MM.1S (cell line): ENCODE measurements around the gene RANBP10.

Experiments used
- DNase-seq: peaks from one replicate; pipeline ENCODE4 v3.0.0-alpha.2; 2015
- H2AFZ ChIP-seq: fragments of 300-600 bp; sonication (generic); 2 replicates; pipeline ENCODE4 v1.6.0; 2016; ENCODE audit warnings: antibody characterized with exemption, low read length
- H3F3A ChIP-seq: fragments of 300-600 bp; sonication (generic); 2 replicates; pipeline ENCODE4 v1.6.1; 2016; ENCODE audit warnings: mild to moderate bottlenecking, antibody characterized with exemption, low read length, moderate library complexity, mixed read lengths; ENCODE audit not compliant: insufficient read depth
- H3K27ac ChIP-seq: fragments of 300-600 bp; sonication (generic); 2 replicates; pipeline ENCODE4 v1.5.1; 2016; ENCODE audit warnings: mild to moderate bottlenecking, low read length
- H3K27me3 ChIP-seq: fragments of 300-600 bp; sonication (generic); replicated peaks from 2 replicates; pipeline ENCODE4 v1.6.0; 2016; ENCODE audit warnings: low read length; ENCODE audit not compliant: insufficient read depth
- H3K36me3 ChIP-seq: fragments of 300-600 bp; sonication (generic); replicated peaks from 2 replicates; pipeline ENCODE4 v1.6.1; 2016; ENCODE audit warnings: mild to moderate bottlenecking, low read length, mixed read lengths; ENCODE audit not compliant: insufficient read depth
- H3K4me1 ChIP-seq: fragments of 300-600 bp; sonication (generic); 2 replicates; pipeline ENCODE4 v1.6.1; 2016; ENCODE audit warnings: low read length, mixed read lengths
- H3K4me2 ChIP-seq: fragments of 300-600 bp; sonication (generic); 2 replicates; pipeline ENCODE4 v1.6.0; 2016; ENCODE audit warnings: low read depth, low read length
- H3K4me3 ChIP-seq: fragments of 300-600 bp; sonication (generic); 2 replicates; pipeline ENCODE4 v1.5.1; 2016; ENCODE audit warnings: low read length, mixed read lengths
- H3K79me2 ChIP-seq: fragments of 300-600 bp; sonication (generic); 2 replicates; pipeline ENCODE4 v1.6.1; 2016; ENCODE audit warnings: mixed run types, low read length, mixed read lengths
- H3K9ac ChIP-seq: fragments of 300-600 bp; sonication (generic); 2 replicates; pipeline ENCODE4 v1.6.1; 2016; ENCODE audit warnings: low read length, mixed read lengths
- H3K9me2 ChIP-seq: fragments of 300-600 bp; sonication (generic); replicated peaks from 2 replicates; pipeline ENCODE4 v1.6.1; 2016; ENCODE audit warnings: mild to moderate bottlenecking, low read length, mixed read lengths; ENCODE audit not compliant: insufficient read depth
- H3K9me3 ChIP-seq: fragments of 300-600 bp; sonication (generic); replicated peaks from 2 replicates; pipeline ENCODE4 v1.6.1; 2016; ENCODE audit warnings: mild to moderate bottlenecking, low read length, mixed read lengths; ENCODE audit not compliant: insufficient read depth
- H4K20me1 ChIP-seq: fragments of 300-600 bp; sonication (generic); 2 replicates; pipeline ENCODE4 v1.6.1; 2016; ENCODE audit warnings: mild to moderate bottlenecking, low read length, moderate library complexity, mixed read lengths; ENCODE audit not compliant: insufficient read depth
- CTCF ChIP-seq: fragments of 300-600 bp; sonication (generic); IDR thresholded peaks from 2 replicates; pipeline ENCODE4 v1.5.1; 2016; ENCODE audit warnings: antibody characterized with exemption, low read length, mixed read lengths
- EZH2 ChIP-seq: fragments of 300-600 bp; sonication (generic); optimal IDR thresholded peaks from 2 replicates; pipeline ENCODE3; 2017; ENCODE audit warnings: low read depth, mild to moderate bottlenecking, antibody characterized with exemption, low read length, mixed read lengths
- EZH2phosphoT487 ChIP-seq: fragments of 300-600 bp; sonication (generic); IDR thresholded peaks from 2 replicates; pipeline ENCODE4 v1.6.1; 2018; ENCODE audit warnings: antibody characterized with exemption, low read length

The RANBP10 gene

GRCh38 chr16:67704110-67704509, 102.2 kb downstream of the RANBP10 start:
- Histone ChIP-seq H3K9me2 (no peaks in the 10 kb centered on the region), H3K4me2 (no peak overlapping the region), H4K20me1 (no peaks in the 10 kb centered on the region), H3K27ac (no peak overlapping the region), H3K4me3 (no peak overlapping the region), H2AFZ (no peak overlapping the region), H3K27me3 (no peaks in the 10 kb centered on the region), H3F3A (no peaks in the 10 kb centered on the region), H3K9ac (no peak overlapping the region), H3K79me2 (peaks cover 28% of the 10 kb centered on the region), H3K9me3 (no peaks in the 10 kb centered on the region), H3K4me1 (no peaks in the 10 kb centered on the region), H3K36me3 (no peaks in the 10 kb centered on the region; the same call in 1 of the 2 replicates)
- TF ChIP-seq EZH2phosphoT487 = no peak
- TF ChIP-seq CTCF = no peak
- TF ChIP-seq EZH2 = no peak
- DNase-seq = no peak

- Histone ChIP-seq H3K9me3 (no peaks in the 10 kb centered on the region), H3K9me2 (no peaks in the 10 kb centered on the region)
Observed at GRCh38 chr16:67703626-67704025, 102.7 kb downstream of the RANBP10 start.

GRCh38 chr16:67702130-67702529, 104.2 kb downstream of the RANBP10 start:
- H3K79me2 ChIP-seq = peaks cover 16% of the 10 kb centered on the region
- no peak for DNase-seq
- TF ChIP-seq EZH2phosphoT487 = no peak
- no peak for TF ChIP-seq CTCF
- TF ChIP-seq EZH2 = no peak

More at GRCh38 chr16:67703626-67704025, 102.7 kb downstream of the RANBP10 start:
- no peak overlapping the region for H2AFZ ChIP-seq
- no peak overlapping the region for H3K4me2 ChIP-seq
- H3K27me3 ChIP-seq = no peaks in the 10 kb centered on the region
- H3K36me3 ChIP-seq = no peaks in the 10 kb centered on the region; the same call in 1 of the 2 replicates
- no peak overlapping the region for H3K9ac ChIP-seq
- H3K27ac ChIP-seq = no peak overlapping the region
- no peaks in the 10 kb centered on the region for H4K20me1 ChIP-seq
- no peak for DNase-seq
- H3F3A ChIP-seq = no peaks in the 10 kb centered on the region
- H3K4me3 ChIP-seq = no peak overlapping the region
- H3K79me2 ChIP-seq = peaks cover 25% of the 10 kb centered on the region
- no peaks in the 10 kb centered on the region for H3K4me1 ChIP-seq
- no peak for TF ChIP-seq CTCF
- TF ChIP-seq EZH2 = no peak
- no peak for TF ChIP-seq EZH2phosphoT487

More at GRCh38 chr16:67702130-67702529, 104.2 kb downstream of the RANBP10 start:
- H3K9ac ChIP-seq = no peak overlapping the region
- no peaks in the 10 kb centered on the region for H3K9me2 ChIP-seq
- no peaks in the 10 kb centered on the region for H3K27me3 ChIP-seq
- no peak overlapping the region for H3K4me3 ChIP-seq
- H3K27ac ChIP-seq = no peak overlapping the region
- H3K9me3 ChIP-seq = no peaks in the 10 kb centered on the region
- H3F3A ChIP-seq = no peaks in the 10 kb centered on the region
- H2AFZ ChIP-seq = no peak overlapping the region
- no peaks in the 10 kb centered on the region for H3K4me1 ChIP-seq
- no peaks in the 10 kb centered on the region; the same call in 1 of the 2 replicates for H3K36me3 ChIP-seq
- no peak overlapping the region for H3K4me2 ChIP-seq
- no peaks in the 10 kb centered on the region for H4K20me1 ChIP-seq
